ENCODE data around the gene NUBP1.

The NUBP1 gene

GRCh38 chr16:10806698-10807097, 63.1 kb downstream of the NUBP1 start:
- DNase-seq (ENCODE audit: low spot score), result no peak

- no peak for DNase-seq (ENCODE audit: low spot score)
Observed at GRCh38 chr16:10808218-10808617, 64.6 kb downstream of the NUBP1 start.

GRCh38 chr16:10808850-10809249, 65.2 kb downstream of the NUBP1 start:
- DNase-seq (ENCODE audit: low spot score), result no peak

DNA sequence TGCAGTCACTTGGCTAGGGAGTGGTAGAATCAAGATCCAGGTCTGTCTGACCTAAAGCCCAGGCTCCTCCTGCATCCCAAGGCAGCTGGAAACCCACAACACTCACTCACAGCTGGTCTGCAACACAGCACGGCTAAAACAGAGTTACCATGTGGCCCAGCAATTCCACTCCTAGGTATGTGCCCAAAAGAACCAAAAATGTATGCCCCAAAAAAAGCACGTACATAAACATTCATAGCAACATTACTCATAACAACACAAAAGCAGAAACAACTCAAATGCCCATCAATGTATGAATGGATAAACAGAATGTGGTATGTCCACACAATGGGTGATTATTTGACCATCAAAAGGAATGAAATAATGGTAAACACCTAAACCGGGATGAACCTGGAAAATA, 66.1 kb downstream of the NUBP1 start:
- DNase-seq (ENCODE audit: low spot score), result no peak

GRCh38 chr16:10812312-10813098, 68.9 kb downstream of the NUBP1 start:
- no peak for DNase-seq (ENCODE audit: low spot score)

- no peak for DNase-seq (ENCODE audit: low spot score)
Observed at GRCh38 chr16:10813099-10813455, 69.4 kb downstream of the NUBP1 start.

- DNase-seq (ENCODE audit: low spot score), result no peak
Observed at GRCh38 chr16:10817514-10817913, 73.9 kb downstream of the NUBP1 start.

GRCh38 chr16:10817963-10818941, 74.6 kb downstream of the NUBP1 start, which contains the start of gene TVP23A:
Gene TVP23A (minus strand): TSS chr16:10818794. CDS start chr16:10818493, 301 bp downstream.
- DNase-seq (ENCODE audit: low spot score), result no peak

All from kidney capillary endothelial cell (primary cell).